Measurements from ENCODE around the gene DIAPH2.

DNA sequence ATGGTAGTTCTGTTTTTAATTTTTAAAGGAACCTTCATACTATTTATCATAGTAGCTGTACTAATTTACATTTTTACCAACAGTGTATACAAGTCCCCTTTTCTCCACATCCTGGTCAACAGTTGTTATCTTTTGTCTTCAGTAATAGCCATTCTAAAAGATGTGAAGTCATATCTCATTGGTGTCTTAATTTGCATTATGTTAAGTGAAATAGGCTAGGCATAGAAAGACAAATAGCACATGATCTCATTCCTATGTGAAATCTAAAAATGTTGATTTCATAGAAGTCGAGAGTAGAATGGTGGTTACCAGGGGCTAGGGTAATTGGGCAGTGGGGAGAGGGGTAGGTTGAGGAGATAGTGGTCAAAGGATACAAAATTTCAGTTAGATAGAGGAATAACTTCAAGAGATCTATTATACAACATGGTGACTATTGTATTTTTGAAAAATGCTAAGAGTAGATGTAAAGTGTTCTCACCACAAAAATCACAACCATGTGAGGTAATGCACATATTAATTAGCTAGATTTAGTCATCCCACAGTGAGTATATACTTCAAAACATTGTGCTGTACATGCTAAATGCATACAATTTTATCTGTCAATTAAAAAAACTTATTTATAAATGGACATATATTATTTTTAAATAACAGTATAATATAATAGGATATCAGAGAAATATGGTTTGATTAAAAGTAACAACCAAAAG lies 58.9 kb downstream of the DIAPH2 start:
- TF ChIP-seq, protein P1, sequence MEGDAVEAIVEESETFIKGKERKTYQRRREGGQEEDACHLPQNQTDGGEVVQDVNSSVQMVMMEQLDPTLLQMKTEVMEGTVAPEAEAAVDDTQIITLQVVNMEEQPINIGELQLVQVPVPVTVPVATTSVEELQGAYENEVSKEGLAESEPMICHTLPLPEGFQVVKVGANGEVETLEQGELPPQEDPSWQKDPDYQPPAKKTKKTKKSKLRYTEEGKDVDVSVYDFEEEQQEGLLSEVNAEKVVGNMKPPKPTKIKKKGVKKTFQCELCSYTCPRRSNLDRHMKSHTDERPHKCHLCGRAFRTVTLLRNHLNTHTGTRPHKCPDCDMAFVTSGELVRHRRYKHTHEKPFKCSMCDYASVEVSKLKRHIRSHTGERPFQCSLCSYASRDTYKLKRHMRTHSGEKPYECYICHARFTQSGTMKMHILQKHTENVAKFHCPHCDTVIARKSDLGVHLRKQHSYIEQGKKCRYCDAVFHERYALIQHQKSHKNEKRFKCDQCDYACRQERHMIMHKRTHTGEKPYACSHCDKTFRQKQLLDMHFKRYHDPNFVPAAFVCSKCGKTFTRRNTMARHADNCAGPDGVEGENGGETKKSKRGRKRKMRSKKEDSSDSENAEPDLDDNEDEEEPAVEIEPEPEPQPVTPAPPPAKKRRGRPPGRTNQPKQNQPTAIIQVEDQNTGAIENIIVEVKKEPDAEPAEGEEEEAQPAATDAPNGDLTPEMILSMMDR (IDR thresholded peaks at IDR 0.05; ENCODE audit: low read depth, low read length): no peak
- TF ChIP-seq POLR2A (IDR thresholded peaks at IDR 0.05; ENCODE audit: extremely low read depth, insufficient read length): no peak
- TF ChIP-seq, protein P2, sequence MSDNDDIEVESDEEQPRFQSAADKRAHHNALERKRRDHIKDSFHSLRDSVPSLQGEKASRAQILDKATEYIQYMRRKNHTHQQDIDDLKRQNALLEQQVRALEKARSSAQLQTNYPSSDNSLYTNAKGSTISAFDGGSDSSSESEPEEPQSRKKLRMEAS (IDR thresholded peaks at IDR 0.05; ENCODE audit: low read depth, low read length): no peak

All from NB4 (cell line).